ENCODE results near the gene ALG14. TPM values are rescaled to one million over a fixed set of nuclear protein-coding genes. Genes with fewer than 3 reads are reported as not detected.

Gene ALG14
- total RNA-seq, 1 experiment from 2014 or later: 5.7 TPM

GRCh38 chr1:94979131-94979530 is 93.6 kb downstream of the ALG14 start:
- no peaks in the 10 kb centered on the region for H3K36me3 ChIP-seq (ENCODE audit: control insufficient read depth in 1 of 2, insufficient read depth in 2 of 2, low read length in 2 of 2)
- intact Hi-C loops (cut with micrococcal nuclease): no loop called here
- H3K9me2 ChIP-seq (ENCODE audit: insufficient read depth): no peaks in the 10 kb centered on the region
- no peak for ATAC-seq
- BruUV-seq (replicated peaks): no TSS peak
- no peak overlapping the region for H3K9ac ChIP-seq (ENCODE audit: low read length)
- H3K4me3 ChIP-seq (replicated peaks in 1 of 2; ENCODE audit: low read depth in 1 of 2, low read length in 2 of 2): no peak overlapping the region
- DNase-seq (ENCODE audit: low read depth, low spot score): no peak
- H2AFZ ChIP-seq (ENCODE audit: low read depth, low read length, poor library complexity, severe bottlenecking): no peak overlapping the region
- no peaks in the 10 kb centered on the region for H3K9me3 ChIP-seq (ENCODE audit: control insufficient read depth in 1 of 2, insufficient read depth in 1 of 2, low read depth in 1 of 2, low read length in 2 of 2)
- H3K4me1 ChIP-seq (ENCODE audit: control insufficient read depth in 1 of 2, insufficient read depth in 2 of 2, low read length in 2 of 2): no peaks in the 10 kb centered on the region
- POLR2A ChIA-PET: no interaction called here
- H3K79me2 ChIP-seq (ENCODE audit: insufficient read depth, low read length): no peaks in the 10 kb centered on the region
- H3K27me3 ChIP-seq (ENCODE audit: insufficient read depth, low read length): no peaks in the 10 kb centered on the region
- TF ChIP-seq RAD21 (IDR thresholded peaks at IDR 0.05; ENCODE audit: low read depth) (no peak), TCF7L2 (IDR thresholded peaks at IDR 0.05; ENCODE audit: borderline replicate concordance, extremely low read depth, insufficient read depth, insufficient read length) (no peak), JUND (IDR thresholded peaks at IDR 0.05) (no peak)
- no peaks in the 10 kb centered on the region for H4K20me1 ChIP-seq (ENCODE audit: insufficient read depth)
- RAD21 ChIA-PET (ENCODE audit: low non-redundant PET in 1 of 2, low total read pairs in 2 of 2, uncharacterized antibody in 2 of 2, unreplicated experiment in 2 of 2): no interaction called here
- H3K27ac ChIP-seq (ENCODE audit: low read depth, low read length): no peak overlapping the region
- no peak overlapping the region for H3K4me2 ChIP-seq (ENCODE audit: low read length)
- CTCF ChIA-PET: no interaction called here

- Histone ChIP-seq H3K4me3 (replicated peaks in 1 of 2; ENCODE audit: low read depth in 1 of 2, low read length in 2 of 2) (no peak overlapping the region), H2AFZ (ENCODE audit: low read depth, low read length, poor library complexity, severe bottlenecking) (no peak overlapping the region), H3K4me2 (ENCODE audit: low read length) (no peak overlapping the region), H4K20me1 (ENCODE audit: insufficient read depth) (no peaks in the 10 kb centered on the region), H3K27me3 (ENCODE audit: insufficient read depth, low read length) (no peaks in the 10 kb centered on the region), H3K9me2 (ENCODE audit: insufficient read depth) (no peaks in the 10 kb centered on the region), H3K79me2 (ENCODE audit: insufficient read depth, low read length) (no peaks in the 10 kb centered on the region), H3K9ac (ENCODE audit: low read length) (no peak overlapping the region), H3K36me3 (ENCODE audit: control insufficient read depth in 1 of 2, insufficient read depth in 2 of 2, low read length in 2 of 2) (no peaks in the 10 kb centered on the region), H3K4me1 (ENCODE audit: control insufficient read depth in 1 of 2, insufficient read depth in 2 of 2, low read length in 2 of 2) (no peaks in the 10 kb centered on the region), H3K9me3 (ENCODE audit: control insufficient read depth in 1 of 2, insufficient read depth in 1 of 2, low read depth in 1 of 2, low read length in 2 of 2) (no peaks in the 10 kb centered on the region), H3K27ac (ENCODE audit: low read depth, low read length) (no peak overlapping the region)
- no TSS peak for BruUV-seq (replicated peaks)
- intact Hi-C loops (cut with micrococcal nuclease): no loop called here
- ATAC-seq (no peak), DNase-seq (ENCODE audit: low read depth, low spot score) (no peak)
- POLR2A ChIA-PET: no interaction called here
- RAD21 ChIA-PET (ENCODE audit: low non-redundant PET in 1 of 2, low total read pairs in 2 of 2, uncharacterized antibody in 2 of 2, unreplicated experiment in 2 of 2): interaction anchor here in 1 of 2 experiments (0.6 kb wide), 1 partner anchor 139 kb away, joined by 8 read pairs; the partner anchor contains the start of gene TLCD4
- CTCF ChIA-PET: no interaction called here
- no peak for TF ChIP-seq FOSL1 (IDR thresholded peaks at IDR 0.05; ENCODE audit: low read depth)
- no peak for TF ChIP-seq EZH2phosphoT487 (IDR thresholded peaks at IDR 0.05; ENCODE audit: borderline replicate concordance)
- no peak for TF ChIP-seq ZNF274 (IDR thresholded peaks at IDR 0.05; ENCODE audit: low read depth, low read length)
- TF ChIP-seq TCF7L2 (IDR thresholded peaks at IDR 0.05; ENCODE audit: borderline replicate concordance, extremely low read depth, insufficient read depth, insufficient read length): no peak
- TF ChIP-seq SIN3A (IDR thresholded peaks at IDR 0.05; ENCODE audit: low read depth): no peak
- TF ChIP-seq POLR2AphosphoS5 (IDR thresholded peaks at IDR 0.05; ENCODE audit: low read depth, low read length): no peak
- TF ChIP-seq MAX (IDR thresholded peaks at IDR 0.05): no peak
- no peak for TF ChIP-seq ATF3 (IDR thresholded peaks at IDR 0.05)
- TF ChIP-seq SRF (IDR thresholded peaks at IDR 0.05; ENCODE audit: low read depth): no peak
- no peak for TF ChIP-seq SP1 (IDR thresholded peaks at IDR 0.05; ENCODE audit: low read depth)
- TF ChIP-seq YY1 (IDR thresholded peaks at IDR 0.05; ENCODE audit: extremely low read depth, insufficient replicate concordance, low read depth, low read length): no peak
- TF ChIP-seq REST (IDR thresholded peaks at IDR 0.05; ENCODE audit: low read depth): no peak
- no peak for TF ChIP-seq CTCF (IDR thresholded peaks at IDR 0.05 in 2 of 3, conservative IDR thresholded peaks at IDR 0.05 in 1 of 3; ENCODE audit: borderline replicate concordance in 1 of 3, insufficient read depth in 1 of 3, low read depth in 2 of 3, low read length in 2 of 3)
- no peak for TF ChIP-seq ELF1 (IDR thresholded peaks at IDR 0.05; ENCODE audit: borderline replicate concordance, low read depth)
These were observed 94.3 kb downstream of the ALG14 start for GRCh38 chr1:94978401-94978800.

All from HCT116 (cell line).